Measurements from ENCODE around the gene STX3.

GRCh38 chr11:59727426-59727825, 27.8 kb upstream of the STX3 start:
- TF ChIP-seq CTCF (conservative IDR thresholded peaks at IDR 0.05; ENCODE audit: low read length) = no peak
- no peak for TF ChIP-seq EZH2phosphoT487 (IDR thresholded peaks at IDR 0.05; ENCODE audit: borderline replicate concordance)
